HG03039 (cell line): ENCODE results near the gene CPNE2.
"Not testable (repeated sequence)": the region's sequence is repeated elsewhere in the genome, so short reads cannot be mapped to it uniquely, and the experiment has no call there.

Experiments
- ATAC-seq: cut with Tn5 transposase; IDR thresholded peaks from one replicate; pipeline ENCODE4 v1.9.1; 2021; ENCODE audit warnings: mild to moderate bottlenecking, moderate library complexity; ENCODE audit not compliant: unreplicated experiment

CPNE2 gene

DNA sequence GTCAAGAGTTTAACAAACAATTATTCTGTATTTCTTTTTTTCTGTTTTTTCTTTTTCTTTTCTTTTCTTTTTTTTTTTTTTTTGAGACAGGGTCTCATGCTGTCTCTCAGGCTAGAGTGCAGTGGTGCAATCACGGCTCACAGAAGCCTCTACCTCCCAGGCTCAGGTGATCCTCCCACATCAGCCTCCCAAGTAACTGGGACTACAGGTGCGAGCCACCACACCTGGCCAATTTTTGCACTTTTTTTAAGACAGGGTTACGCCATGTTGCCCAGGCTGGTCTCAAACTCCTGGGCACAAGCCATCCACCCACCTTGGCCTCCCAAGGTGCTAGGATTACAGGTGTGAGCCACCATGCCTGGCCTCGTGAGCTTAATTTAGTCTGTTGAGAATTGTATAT is 97.1 kb downstream of the CPNE2 start:
- not testable (repeated sequence) for ATAC-seq

DNA sequence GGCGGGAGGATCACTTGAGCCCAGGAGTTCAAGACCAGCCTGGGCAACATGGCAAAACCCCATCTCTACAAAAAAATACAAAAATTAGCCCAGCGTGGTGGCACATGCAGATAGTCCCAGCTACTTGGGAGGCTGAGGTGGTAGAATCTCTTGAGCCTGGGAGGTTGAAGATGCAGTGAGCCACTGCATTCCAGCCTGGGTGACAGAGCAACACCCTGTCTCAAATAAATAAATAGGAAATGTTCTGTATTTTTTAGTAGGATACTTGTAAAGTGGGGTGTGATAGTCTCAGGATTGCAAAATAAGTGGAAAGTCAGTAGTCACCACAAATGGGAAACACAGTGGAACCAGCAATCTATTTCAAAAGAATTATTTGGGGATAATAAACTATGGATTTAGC is 97.8 kb downstream of the CPNE2 start:
- ATAC-seq: no peak

DNA sequence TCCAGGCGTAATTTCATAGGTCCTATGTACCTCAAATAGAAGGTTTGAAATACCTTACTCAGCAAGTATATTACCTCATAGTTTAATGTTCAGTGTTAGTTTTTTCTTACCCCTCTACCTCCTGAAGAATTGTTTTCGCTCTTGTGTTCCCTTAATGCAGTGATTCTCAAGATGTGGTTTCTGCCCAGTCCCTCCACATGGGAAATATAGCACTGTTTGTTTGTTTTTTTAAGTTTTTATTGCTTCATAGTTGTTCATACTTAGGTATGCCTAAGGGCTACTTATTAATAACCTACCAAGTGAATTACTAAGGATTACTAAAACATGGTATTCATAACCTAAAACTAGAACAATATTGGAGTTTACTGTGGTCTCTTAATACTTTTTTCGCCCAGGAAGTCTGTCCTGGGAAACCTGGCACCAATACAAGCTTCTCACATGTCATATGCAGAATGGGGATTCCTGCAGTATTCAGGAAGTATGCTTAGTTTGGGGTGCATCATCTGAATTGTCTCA is 98.7 kb downstream of the CPNE2 start:
- no peak for ATAC-seq

DNA sequence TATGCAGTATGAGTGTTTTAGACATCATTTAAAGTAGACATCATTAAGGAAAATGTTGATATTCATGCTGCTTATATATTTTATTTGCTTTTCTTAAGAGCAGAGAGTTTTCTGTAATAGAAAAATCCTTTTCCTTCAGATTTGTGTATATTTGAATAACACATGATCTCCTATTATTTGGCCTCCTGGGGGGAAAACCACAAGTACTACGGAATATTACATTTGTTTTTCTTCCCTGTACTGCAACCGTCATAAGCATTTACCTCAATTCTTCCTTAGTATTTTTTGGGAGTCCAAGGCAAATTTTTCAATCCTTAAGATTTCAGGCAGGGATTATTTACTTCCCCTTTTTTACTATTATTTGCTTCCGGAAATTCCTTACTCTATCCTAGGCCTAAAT is 99.8 kb downstream of the CPNE2 start:
- ATAC-seq: no peak

DNA sequence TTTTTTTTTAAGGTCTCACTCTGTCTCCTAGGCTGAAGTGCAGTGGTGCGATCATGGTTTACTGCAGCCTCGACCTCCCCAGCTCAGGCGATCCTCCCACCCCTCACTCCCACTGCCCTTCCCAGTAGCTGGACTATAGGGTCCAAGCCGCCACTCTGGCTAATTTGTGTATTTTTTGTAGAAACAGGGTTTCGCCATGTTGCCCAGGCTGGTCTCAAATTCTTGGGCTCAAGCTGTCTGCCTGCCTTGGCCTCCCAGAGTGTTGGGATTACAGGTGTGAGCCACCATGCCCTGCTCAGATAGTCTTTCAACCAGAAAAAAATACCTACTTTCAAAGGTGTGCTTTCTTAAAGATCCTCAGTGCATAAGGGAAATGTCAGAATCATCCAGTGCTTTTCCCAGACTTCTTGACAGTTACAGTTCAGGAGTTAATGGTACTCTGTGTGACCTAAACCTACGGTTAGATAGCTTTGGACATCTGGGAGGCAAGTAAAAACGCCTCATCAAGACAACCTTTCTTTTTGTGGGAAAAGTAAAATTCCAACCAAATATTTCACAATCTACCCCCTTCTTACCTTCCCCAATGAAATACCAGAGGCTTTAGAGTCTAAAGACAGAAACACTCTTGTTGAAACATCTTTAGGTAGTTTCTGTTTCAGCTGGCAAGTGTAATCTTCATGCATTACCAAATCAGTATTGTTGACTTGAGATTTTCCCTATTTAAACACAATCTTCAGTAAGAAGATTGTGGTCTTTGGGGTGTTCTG is 100.5 kb downstream of the CPNE2 start:
- ATAC-seq: no peak

DNA sequence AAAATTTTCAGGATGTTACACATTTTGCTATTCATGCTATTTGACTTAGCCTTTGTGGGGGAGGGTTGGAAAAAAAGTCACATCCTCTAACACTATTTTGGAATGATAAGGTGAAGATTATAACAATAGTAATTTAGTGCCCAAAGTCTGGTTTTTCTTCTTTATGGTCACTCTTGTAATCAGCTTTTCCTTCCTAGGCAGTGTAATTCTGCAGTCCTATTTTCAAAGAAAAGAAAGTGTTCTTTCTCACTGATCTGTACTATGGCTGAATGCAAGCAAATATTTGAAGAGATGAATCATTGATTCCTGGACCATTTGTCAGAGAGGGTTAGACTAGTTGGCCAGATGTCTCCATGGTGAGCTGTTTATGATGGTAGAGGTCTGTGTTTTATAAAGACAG is 102.1 kb downstream of the CPNE2 start:
- no peak for ATAC-seq

DNA sequence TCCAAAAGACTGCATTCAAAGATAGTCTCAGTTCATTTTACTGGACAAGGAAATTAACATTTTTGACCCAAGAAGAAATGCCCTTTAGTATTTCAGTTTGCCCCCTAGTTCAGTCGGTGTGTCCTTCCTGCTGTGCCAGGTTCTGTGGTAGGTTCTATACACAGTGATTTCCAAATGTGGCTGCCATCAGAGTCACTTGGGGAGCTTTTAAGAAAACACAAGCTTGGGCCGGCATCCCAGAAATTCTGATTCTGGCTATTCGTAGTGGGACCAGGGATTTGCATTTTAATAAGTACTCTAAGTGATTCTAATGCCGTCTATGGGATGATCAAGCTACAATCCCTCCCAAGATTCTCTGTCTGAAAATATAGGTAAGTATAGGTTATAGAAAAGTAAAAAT is 103.9 kb downstream of the CPNE2 start:
- no peak for ATAC-seq

DNA sequence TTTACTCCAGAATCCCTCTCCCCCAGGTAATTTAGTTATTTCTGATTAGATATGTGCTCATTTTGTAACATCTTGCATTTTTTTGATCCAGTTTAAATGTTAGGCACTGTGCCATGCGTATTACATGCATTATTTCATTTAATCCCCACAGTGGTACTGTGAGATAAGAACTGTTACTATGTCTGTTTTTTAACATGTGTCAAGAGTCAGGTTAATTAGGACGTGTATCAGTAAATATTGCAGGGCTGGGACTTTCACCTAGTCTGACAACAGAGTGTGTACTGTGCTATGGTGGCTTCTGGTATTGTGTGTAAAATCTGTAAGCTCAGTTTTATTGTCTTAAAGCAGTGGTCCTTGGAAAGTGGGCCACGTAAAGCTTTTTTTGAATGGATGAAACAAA is 104.4 kb downstream of the CPNE2 start:
- no peak for ATAC-seq
